ENCODE results near the gene RPS6KA3. TPM values are rescaled to one million over a fixed set of nuclear protein-coding genes. Genes with fewer than 3 reads are reported as not detected.

RPS6KA3 gene
- total and polyA plus RNA-seq, 9 of the 15 experiments (the other 6 are each of a cell fraction or from before 2014, with no cell fraction given), result 10.9 to 61.9 (median 37.4) TPM

DNA sequence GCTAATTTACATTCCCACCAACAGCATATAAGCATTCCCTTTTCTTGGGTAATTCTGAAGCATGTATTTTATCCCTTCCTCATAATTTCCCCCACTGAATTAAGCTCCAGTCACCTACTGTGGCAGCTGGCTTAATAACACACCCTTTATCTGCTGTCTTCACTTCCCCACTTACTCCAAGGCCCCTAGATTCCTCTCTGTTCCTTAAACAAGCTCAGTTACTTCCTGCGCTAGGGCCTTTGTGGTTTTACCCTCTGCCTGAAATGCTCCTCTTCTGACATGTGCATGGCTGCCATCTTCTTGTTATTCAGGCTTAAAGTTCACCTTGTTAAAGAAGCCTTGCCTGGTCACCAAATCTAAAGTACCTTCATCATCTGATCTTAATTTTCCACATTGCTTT is 47.2 kb upstream of the RPS6KA3 start:
- no peaks in the 10 kb centered on the region for H3K79me2 ChIP-seq (ENCODE audit: control insufficient read depth, insufficient read depth, low read length)
- BruUV-seq (replicated peaks), result no TSS peak
- H3K27me3 ChIP-seq (ENCODE audit: control insufficient read depth in 2 of 2, insufficient read depth in 2 of 2, low read length in 2 of 2), result no peaks in the 10 kb centered on the region
- H2AFZ ChIP-seq (ENCODE audit: low read depth, low read length), result no peak overlapping the region
- no peaks in the 10 kb centered on the region for H3K9me1 ChIP-seq (ENCODE audit: control insufficient read depth, insufficient read depth, low read length)
- in situ Hi-C loops (cut with MboI), result no loop called here
- H3K4me1 ChIP-seq (replicated peaks in 1 of 2; ENCODE audit: control insufficient read depth in 2 of 2, insufficient read depth in 2 of 2, low read length in 2 of 2), result no peaks in the 10 kb centered on the region
- H3K4me2 ChIP-seq (ENCODE audit: insufficient read depth, low read length), result no peak overlapping the region
- no peak overlapping the region for H3K9ac ChIP-seq (ENCODE audit: insufficient read depth in 1 of 2, low read depth in 2 of 2, low read length in 2 of 2)
- no peak for FAIRE-seq
- no peaks in the 10 kb centered on the region for H3K36me3 ChIP-seq (ENCODE audit: control insufficient read depth, insufficient read depth, low read length)
- intact Hi-C loops (cut with micrococcal nuclease), result no loop called here
- H4K20me1 ChIP-seq (replicated peaks; ENCODE audit: control insufficient read depth, insufficient read depth, low read length), result no peaks in the 10 kb centered on the region
- DNase-seq (ENCODE audit: extremely low read depth in 1 of 4, low spot score in 3 of 4), result no peak
- H3K27ac ChIP-seq (ENCODE audit: extremely low read depth, low read depth, low read length), result no peak overlapping the region
- no peaks in the 10 kb centered on the region for H3K9me3 ChIP-seq (replicated peaks; ENCODE audit: control insufficient read depth, insufficient read depth, low read depth, low read length)
- ATAC-seq, result no peak
- 0% methylated on average over 1 of the region's 1 CpG for WGBS (ENCODE audit: insufficient coverage, low coverage, missing lambda C conversion rate)
- ChIA-PET CTCF (ENCODE audit: low intra/inter-chr PET ratio) (no interaction called here), POLR2A (no interaction called here)
- H3K4me3 ChIP-seq, result no peak overlapping the region
- TF ChIP-seq NUFIP1 (IDR thresholded peaks at IDR 0.05; ENCODE audit: partially characterized antibody) (no peak), ZKSCAN1 (IDR thresholded peaks at IDR 0.05; ENCODE audit: low read depth, low read length) (no peak), ZNF707 (CRISPR knock-in tag; conservative IDR thresholded peaks at IDR 0.05) (no peak), ZNF696 (CRISPR knock-in tag; conservative IDR thresholded peaks at IDR 0.05) (no peak), HNRNPUL1 (IDR thresholded peaks at IDR 0.05; ENCODE audit: low read length) (no peak), NFATC3 (IDR thresholded peaks at IDR 0.05) (no peak), SMARCE1 (IDR thresholded peaks at IDR 0.05) (no peak), NCOA2 (IDR thresholded peaks at IDR 0.05; ENCODE audit: partially characterized antibody in 2 of 2) (no peak), ADNP (tag; IDR thresholded peaks at IDR 0.05) (no peak), ZFP36 (IDR thresholded peaks at IDR 0.05; ENCODE audit: low read depth, low read length, partially characterized antibody) (no peak), CCNT2 (IDR thresholded peaks at IDR 0.05; ENCODE audit: borderline replicate concordance, extremely low read depth, insufficient read length, low read depth, low read length) (no peak), NELFE (IDR thresholded peaks at IDR 0.05; ENCODE audit: insufficient read depth, insufficient read length) (no peak), TEAD1 (CRISPR knock-in tag; IDR thresholded peaks at IDR 0.05) (no peak), JUN (IDR thresholded peaks at IDR 0.05; ENCODE audit: borderline replicate concordance, low read depth, low read length) (no peak), JUN (CRISPR knock-in tag; IDR thresholded peaks at IDR 0.05; ENCODE audit: borderline replicate concordance) (no peak)
- TF ChIP-seq, protein P1, sequence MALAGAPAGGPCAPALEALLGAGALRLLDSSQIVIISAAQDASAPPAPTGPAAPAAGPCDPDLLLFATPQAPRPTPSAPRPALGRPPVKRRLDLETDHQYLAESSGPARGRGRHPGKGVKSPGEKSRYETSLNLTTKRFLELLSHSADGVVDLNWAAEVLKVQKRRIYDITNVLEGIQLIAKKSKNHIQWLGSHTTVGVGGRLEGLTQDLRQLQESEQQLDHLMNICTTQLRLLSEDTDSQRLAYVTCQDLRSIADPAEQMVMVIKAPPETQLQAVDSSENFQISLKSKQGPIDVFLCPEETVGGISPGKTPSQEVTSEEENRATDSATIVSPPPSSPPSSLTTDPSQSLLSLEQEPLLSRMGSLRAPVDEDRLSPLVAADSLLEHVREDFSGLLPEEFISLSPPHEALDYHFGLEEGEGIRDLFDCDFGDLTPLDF (CRISPR knock-in tag; IDR thresholded peaks at IDR 0.05), result no peak
